Coronary artery (tissue), 2 donors: ENCODE measurements around the gene CDT1.
"Not testable (repeated sequence)": the region's sequence is repeated elsewhere in the genome, so short reads cannot be mapped to it uniquely, and the experiment has no call there.

Source experiments
- DNase-seq: peaks from one replicate; pipeline ENCODE4 v3.0.0-alpha.2; 2017; ENCODE audit warnings: low spot score
- H3K27ac ChIP-seq, 2 donors: fragments of 200-600 bp; sonication (generic); one replicate each; pipeline ENCODE4 v1.5.1; 2016 to 2019
- H3K4me3 ChIP-seq: fragments of 200-600 bp; sonication (generic); 2 replicates; pipeline ENCODE4 v1.5.1; 2016; ENCODE audit warnings: mild to moderate bottlenecking, moderate library complexity
- TF ChIP-seq, protein P1 (sequence below): fragments of 200-600 bp; sonication (generic); IDR thresholded peaks from one replicate; pipeline ENCODE4 v1.5.1; 2019; ENCODE audit warnings: antibody characterized with exemption

CDT1 gene

DNA sequence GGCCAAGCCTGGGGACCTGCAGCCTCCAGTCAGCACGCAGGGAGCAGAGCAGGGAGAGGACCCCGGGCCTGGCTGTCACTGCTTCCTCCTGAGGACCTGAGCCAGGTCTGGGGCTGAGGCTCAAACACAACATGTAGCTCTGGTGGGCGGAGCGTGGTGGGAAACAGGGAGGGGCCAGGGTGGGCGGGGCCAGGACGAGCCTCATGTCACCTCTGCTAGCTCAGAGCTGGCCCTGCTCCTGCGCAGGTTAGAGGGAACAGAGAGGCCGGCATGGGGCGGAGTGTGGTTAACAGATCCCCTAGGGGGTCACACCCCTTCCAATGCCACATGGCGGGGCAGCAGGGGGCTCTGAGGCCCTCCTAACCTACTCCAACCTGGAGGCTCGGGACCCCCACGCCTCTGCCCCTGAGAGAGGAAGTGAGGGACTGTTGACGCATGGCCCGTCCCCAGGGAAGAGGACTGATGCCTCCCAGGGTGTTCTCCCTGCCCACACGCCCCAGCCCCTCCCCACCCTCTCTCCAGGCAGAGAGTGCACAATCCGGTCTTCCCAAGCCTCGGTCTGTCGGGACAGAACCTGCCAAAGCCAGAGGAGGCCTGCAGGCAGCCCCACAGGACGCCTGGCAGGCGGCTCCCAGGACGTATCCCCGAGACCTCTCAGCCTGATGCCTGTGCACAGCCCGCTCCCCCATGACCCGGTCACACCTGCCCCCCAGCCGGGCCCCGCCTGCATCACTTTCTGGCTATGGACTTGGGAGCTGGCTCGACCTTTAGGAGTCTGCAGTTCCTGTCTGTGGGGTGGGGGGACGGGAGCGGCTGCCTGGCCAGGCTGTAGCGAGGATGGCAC is 33.8 kb upstream of the CDT1 start:
- TF ChIP-seq, protein P1, sequence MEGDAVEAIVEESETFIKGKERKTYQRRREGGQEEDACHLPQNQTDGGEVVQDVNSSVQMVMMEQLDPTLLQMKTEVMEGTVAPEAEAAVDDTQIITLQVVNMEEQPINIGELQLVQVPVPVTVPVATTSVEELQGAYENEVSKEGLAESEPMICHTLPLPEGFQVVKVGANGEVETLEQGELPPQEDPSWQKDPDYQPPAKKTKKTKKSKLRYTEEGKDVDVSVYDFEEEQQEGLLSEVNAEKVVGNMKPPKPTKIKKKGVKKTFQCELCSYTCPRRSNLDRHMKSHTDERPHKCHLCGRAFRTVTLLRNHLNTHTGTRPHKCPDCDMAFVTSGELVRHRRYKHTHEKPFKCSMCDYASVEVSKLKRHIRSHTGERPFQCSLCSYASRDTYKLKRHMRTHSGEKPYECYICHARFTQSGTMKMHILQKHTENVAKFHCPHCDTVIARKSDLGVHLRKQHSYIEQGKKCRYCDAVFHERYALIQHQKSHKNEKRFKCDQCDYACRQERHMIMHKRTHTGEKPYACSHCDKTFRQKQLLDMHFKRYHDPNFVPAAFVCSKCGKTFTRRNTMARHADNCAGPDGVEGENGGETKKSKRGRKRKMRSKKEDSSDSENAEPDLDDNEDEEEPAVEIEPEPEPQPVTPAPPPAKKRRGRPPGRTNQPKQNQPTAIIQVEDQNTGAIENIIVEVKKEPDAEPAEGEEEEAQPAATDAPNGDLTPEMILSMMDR = no peak
- Histone ChIP-seq H3K27ac (no peak overlapping the region), H3K4me3 (no peak overlapping the region)
- no peak for DNase-seq

DNA sequence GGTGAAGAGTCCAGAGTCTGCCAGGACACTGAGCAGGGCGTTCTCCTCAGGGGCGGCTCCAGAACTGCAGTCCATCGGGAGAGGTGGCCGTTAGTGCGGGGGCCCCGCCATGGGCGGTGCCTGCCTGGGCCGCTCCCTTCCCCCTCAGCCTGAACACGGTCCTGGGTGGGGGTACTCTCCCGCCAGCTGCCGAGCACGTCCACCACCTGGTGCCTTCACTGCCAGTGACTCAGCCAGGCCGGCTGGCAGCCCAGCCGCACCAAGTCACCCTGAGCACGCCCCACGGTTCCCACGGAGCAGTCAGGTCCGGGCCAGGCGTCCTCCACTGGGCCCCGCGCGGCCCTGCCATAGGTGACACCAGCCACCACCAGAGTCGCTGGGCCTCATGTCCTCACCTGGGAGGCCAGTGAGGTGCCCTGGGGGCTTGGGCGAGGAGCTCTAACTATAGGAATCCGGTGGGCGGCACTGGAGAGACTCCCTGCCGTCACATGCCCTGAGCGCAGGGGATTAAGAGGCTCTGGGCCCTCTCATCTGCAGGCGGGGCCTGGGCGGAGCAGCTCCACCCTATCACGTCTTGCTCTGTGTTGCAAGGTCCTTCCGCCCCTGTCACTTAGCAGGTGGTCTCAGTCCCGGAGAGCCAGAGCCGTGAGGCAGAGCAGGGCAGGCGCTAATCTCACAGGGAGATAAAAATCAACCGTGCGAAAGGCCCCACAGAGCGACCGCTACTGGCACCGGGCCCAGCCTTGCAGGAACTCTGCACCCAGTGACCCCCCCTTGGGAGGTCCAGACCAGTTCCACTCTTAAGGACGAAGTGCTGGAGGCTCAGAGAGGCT is 32.9 kb upstream of the CDT1 start:
- no peak overlapping the region for H3K4me3 ChIP-seq
- TF ChIP-seq, protein P1 = no peak
- no peak for DNase-seq
- no peak overlapping the region for H3K27ac ChIP-seq

DNA sequence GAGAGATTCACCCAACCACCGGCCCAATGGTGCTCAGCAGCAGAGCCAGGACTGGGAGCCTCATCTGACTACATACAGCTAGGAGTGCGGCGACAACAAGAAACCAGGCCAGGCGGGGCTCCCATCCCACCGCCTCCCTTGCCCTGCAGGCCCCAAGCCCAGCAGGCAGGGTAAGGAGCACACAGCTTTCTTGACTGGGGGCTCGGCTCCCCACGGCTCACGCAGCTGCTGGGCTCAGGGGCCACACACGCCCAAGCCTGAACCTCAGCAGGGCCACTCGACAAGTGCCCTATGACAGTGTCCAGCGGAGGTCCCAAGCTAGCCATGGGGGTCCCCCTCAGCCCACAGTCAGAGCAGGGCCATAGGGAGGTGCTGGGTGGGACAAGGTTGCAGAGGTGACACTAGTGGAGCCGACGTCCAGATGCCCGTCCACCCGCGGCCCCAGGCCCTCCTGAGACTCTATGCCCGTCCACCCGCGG is 32.3 kb upstream of the CDT1 start:
- Histone ChIP-seq H3K4me3 (no peak overlapping the region), H3K27ac (no peak overlapping the region)
- DNase-seq = no peak
- TF ChIP-seq, protein P1 = no peak

DNA sequence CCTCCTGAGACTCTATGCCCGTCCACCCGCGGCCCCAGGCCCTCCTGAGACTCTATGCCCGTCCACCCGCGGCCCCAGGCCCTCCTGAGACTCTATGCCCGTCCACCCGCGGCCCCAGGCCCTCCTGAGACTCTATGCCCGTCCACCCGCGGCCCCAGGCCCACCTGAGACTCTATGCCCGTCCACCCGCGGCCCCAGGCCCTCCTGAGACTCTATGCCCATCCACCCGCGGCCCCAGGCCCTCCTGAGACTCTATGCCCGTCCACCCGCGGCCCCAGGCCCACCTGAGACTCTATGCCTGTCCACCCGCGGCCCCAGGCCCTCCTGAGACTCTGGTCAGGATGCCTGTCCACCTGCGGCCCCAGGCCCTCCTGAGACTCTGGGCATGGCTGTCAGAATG is 31.8 kb upstream of the CDT1 start:
- H3K27ac ChIP-seq, DNase-seq, H3K4me3 ChIP-seq: not testable (repeated sequence)

DNA sequence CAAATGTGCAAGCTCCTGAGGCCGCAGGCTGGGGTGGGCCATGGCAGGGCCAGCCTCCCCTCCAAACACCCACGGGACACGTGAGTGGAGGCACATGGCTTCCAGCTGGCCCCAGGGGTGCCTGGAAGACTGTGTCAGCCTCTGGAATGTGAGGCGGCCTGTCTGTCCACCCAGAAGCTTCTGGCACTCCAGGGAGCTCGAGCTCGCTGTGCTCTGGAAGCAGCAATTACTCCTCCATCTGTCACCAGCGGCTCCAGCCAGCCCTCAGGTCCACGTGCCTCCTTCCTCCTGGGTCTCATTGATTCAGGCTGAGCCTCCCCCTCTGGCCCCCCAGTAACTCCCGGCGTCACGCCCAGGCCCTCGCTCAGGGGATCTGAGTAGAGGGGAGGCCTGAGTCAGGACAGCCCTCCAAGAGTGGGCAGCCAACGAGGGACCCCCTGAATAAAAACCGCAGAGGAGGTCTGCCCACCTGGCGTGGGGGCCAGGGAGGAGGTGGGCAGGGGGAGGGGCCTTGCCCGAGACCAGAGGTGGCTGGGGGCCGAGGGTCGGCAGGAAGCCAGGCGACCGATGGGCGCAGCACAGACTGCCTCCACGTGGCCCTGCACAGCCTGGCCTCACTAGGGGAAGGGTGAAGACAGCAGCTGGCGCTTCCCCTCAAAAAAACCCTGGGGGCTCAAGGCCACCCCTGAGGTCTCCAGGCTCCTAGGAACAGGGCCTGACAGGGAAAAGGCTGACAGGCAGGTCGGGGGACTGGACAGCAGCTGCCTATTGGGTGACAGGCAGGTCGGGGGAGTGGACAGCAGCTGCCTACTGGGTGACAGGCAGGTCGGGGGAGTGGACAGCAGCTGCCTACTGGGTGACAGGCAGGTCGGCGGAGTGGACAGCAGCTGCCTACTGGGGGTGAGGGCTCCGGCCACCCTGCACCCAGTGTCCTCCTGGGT is 30.4 kb upstream of the CDT1 start:
- no peak for DNase-seq
- Histone ChIP-seq H3K4me3 (no peak overlapping the region), H3K27ac (peak overlapping the region in 1 of 2 donors; percentile 76)
- TF ChIP-seq, protein P1 = no peak

DNA sequence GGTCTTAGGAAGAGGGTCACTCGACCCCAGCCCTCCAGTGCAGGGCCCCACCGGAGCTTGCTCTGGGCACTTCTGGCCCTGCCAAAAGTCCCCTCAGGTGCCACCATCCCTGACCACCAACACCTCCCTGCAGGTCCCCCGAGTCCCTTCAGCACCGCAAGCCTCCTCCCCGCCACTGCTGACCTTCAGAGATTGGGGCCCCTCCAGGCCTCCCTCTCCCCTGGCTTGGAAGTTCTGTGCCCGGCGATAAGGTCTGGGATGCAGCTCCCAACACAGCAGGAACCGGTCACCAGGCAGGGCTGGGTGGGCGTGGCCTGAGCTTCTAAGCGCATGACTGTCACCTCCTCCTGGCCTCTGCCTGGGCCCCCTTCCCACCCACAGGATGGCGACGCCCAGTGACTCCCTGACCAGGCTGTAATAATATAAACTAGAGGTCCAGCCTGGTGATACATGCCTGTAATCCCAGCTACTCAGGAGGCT is 29.7 kb upstream of the CDT1 start:
- TF ChIP-seq, protein P1 = no peak
- DNase-seq = no peak
- Histone ChIP-seq H3K4me3 (no peak overlapping the region), H3K27ac (peak overlapping the region in 1 of 2 donors; percentile 76)
